Effector CD8-positive, alpha-beta T cell (primary cell): Measurements from ENCODE around the gene ETFDH.
"Not testable (repeated sequence)": the region's sequence is repeated elsewhere in the genome, so short reads cannot be mapped to it uniquely, and the experiment has no call there.

Source experiments
- DNase-seq: peaks from one replicate; lab custom pipeline; 2025; lab: John Stamatoyannopoulos, UW

The ETFDH gene

GRCh38 chr4:158754385-158755180 is 82.5 kb downstream of the ETFDH start:
- no peak for DNase-seq

- DNase-seq: not testable (repeated sequence)
Measured at GRCh38 chr4:158755819-158756218, 83.7 kb downstream of the ETFDH start.

- no peak for DNase-seq
Measured at GRCh38 chr4:158756588-158756987, 84.5 kb downstream of the ETFDH start.

- DNase-seq: no peak
Measured at GRCh38 chr4:158758142-158758541, 86.0 kb downstream of the ETFDH start.

GRCh38 chr4:158758703-158759102 is 86.6 kb downstream of the ETFDH start:
- DNase-seq: no peak
